Activated CD4-positive, alpha-beta T cell treated with anti-CD3 and anti-CD28 coated beads for 36 hours (primary cell): ENCODE data around the gene TRPM7. TPM values are rescaled to one million over a fixed set of nuclear protein-coding genes. Genes with fewer than 3 reads are reported as not detected.

Experiments used
- ATAC-seq: fragments of 200-7000 bp; cut with Tn5 transposase; one replicate; pipeline ENCODE4 v1.10.0; 2021; ENCODE audit warnings: mild to moderate bottlenecking, moderate library complexity
- CTCF ChIA-PET: fragments of 350-600 bp; sonication (Branson Sonifier 250); formaldehyde crosslinking; loops from one replicate; lab custom pipeline; 2021; ENCODE audit warnings: antibody characterized with exemption; lab: Charles Lee
- POLR2A ChIA-PET: fragments of 350-600 bp; sonication (Branson Sonifier 250); formaldehyde crosslinking; loops from one replicate; lab custom pipeline; 2021; ENCODE audit warnings: antibody characterized with exemption, inconsistent platforms; lab: Charles Lee
- DNase-seq: peaks from one replicate; pipeline ENCODE4 v3.0.0-alpha.2; 2020
- H3K27ac Mint-ChIP-seq: one replicate; pipeline ENCODE4 v1.8.0; 2021; ENCODE audit warnings: mixed read lengths
- H3K27me3 Mint-ChIP-seq: one replicate; pipeline ENCODE4 v1.8.0; 2021; ENCODE audit warnings: mixed read lengths
- H3K36me3 Mint-ChIP-seq: one replicate; pipeline ENCODE4 v1.8.0; 2021; ENCODE audit warnings: low read depth, mixed read lengths
- H3K4me1 Mint-ChIP-seq: one replicate; pipeline ENCODE4 v1.8.0; 2021; ENCODE audit warnings: mixed read lengths
- H3K4me3 Mint-ChIP-seq: one replicate; pipeline ENCODE4 v1.8.0; 2021; ENCODE audit warnings: mild to moderate bottlenecking, moderate library complexity, mixed read lengths
- H3K9me3 Mint-ChIP-seq: one replicate; pipeline ENCODE4 v1.8.0; 2021; ENCODE audit warnings: low read depth, mixed read lengths
- intact Hi-C, 2 experiments: fragments of 100-400 bp; cut with DNase I in 1 of 2; cut with micrococcal nuclease in 1 of 2; formaldehyde crosslinking; loops; one replicate each; pipeline versions ENCODE4 v1.14.2 to v1.15.1; 2022 to 2024; cut with DNase I, micrococcal nuclease
- total RNA-seq, 2 experiments: library from RNA; stranded (reverse); gene quantifications; one replicate each; pipeline ENCODE4 v1.2.3, GENCODE V29; 2021

Gene TRPM7, protein sequence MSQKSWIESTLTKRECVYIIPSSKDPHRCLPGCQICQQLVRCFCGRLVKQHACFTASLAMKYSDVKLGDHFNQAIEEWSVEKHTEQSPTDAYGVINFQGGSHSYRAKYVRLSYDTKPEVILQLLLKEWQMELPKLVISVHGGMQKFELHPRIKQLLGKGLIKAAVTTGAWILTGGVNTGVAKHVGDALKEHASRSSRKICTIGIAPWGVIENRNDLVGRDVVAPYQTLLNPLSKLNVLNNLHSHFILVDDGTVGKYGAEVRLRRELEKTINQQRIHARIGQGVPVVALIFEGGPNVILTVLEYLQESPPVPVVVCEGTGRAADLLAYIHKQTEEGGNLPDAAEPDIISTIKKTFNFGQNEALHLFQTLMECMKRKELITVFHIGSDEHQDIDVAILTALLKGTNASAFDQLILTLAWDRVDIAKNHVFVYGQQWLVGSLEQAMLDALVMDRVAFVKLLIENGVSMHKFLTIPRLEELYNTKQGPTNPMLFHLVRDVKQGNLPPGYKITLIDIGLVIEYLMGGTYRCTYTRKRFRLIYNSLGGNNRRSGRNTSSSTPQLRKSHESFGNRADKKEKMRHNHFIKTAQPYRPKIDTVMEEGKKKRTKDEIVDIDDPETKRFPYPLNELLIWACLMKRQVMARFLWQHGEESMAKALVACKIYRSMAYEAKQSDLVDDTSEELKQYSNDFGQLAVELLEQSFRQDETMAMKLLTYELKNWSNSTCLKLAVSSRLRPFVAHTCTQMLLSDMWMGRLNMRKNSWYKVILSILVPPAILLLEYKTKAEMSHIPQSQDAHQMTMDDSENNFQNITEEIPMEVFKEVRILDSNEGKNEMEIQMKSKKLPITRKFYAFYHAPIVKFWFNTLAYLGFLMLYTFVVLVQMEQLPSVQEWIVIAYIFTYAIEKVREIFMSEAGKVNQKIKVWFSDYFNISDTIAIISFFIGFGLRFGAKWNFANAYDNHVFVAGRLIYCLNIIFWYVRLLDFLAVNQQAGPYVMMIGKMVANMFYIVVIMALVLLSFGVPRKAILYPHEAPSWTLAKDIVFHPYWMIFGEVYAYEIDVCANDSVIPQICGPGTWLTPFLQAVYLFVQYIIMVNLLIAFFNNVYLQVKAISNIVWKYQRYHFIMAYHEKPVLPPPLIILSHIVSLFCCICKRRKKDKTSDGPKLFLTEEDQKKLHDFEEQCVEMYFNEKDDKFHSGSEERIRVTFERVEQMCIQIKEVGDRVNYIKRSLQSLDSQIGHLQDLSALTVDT (N-terminal part only)
- 10 to 100 TPM; 40.7 to 41.4 TPM for total RNA-seq

DNA sequence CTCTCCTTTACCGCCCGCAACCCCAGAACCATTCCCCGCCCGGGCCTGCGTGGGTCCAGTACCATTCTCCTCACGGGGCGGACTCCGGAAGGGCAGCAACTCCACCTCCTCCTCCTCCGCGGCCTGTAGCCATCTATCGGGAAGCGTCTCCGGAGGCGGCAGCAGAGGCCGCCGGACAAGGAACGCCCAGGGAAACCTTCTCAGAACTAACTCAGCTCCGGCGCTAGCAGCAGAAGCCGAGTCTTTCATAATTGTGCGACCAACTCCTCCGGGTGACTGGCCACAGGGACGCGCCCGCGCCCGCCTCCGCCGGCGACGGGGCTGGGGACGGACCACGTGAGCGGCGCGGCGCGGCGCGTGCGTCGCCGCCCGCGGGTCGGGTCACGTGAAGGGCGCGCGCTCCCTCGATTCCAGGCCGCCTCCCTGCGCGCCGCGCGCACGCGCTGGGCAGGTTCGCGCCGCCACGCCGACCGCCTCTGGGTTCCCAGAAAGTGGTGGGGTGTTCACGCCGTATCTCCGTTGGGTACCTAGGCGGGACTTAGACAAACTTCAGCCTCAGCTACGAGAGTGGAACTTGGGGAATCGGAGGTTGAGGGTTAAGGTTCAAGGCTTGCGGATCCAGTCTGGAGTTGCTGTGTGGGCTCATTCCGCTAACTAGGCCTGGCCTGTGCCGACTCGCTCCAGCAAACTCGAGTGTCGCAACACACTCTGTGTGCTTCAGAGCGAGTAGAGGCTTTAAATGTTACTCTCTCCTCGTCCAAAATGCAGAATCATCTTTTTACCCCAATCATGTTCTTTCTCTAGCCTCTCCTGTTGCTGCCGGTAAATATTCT is at the start of gene TRPM7:
Gene TRPM7 (minus strand): TSS at position 329 of the 833 bp plus-strand sequence. CDS start 264 bp downstream, at position 65.
- intact Hi-C loops = loop anchor here (1.0 to 10.0 kb wide), 16 partner anchors 11 to 1148 kb away; partner anchors contain the start of genes GABPB1 (in 2 of the 2), USP8 (in 2 of the 2), AP4E1 (in 1 of the 2) and DTWD1 (in 1 of the 2)
- Mint-ChIP-seq H3K27me3 (no peaks in the 10 kb centered on the region), H3K9me3 (no peaks in the 10 kb centered on the region), H3K36me3 (peaks cover 38% of the 10 kb centered on the region), H3K4me3 (peak within 1 kb of the TSS; percentile 99), H3K27ac (peak within 1 kb of the TSS; percentile 97), H3K4me1 (peaks cover 49% of the 10 kb centered on the region)
- peak; percentile 95 for DNase-seq
- peak; percentile 79 for ATAC-seq
- CTCF ChIA-PET = interaction anchor here (0.6 kb wide), 1 partner anchor 190 kb away, joined by 4 read pairs; no protein-coding TSS in a partner anchor
- POLR2A ChIA-PET = interaction anchor here (0.5 to 1.9 kb wide), 6 partner anchors 14 to 221 kb away, joined by 3 to 6 read pairs (median 4); no protein-coding TSS in a partner anchor

DNA sequence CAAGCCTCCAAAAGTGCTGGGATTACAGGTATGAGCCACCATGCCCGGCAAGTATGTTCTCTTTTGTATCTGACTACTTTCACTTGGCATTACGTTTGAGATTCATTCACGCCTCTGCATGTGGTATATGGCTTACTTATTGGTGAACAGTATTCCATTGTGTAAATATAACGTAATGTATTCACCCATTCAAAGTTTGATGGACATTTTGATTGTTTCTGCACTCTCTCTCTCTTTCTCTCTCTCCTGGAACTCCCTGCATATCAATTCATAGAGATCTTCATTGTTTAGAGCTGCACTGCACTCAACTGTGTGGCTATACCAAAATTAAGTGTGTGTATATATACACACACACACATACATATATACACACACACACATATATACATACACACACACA is 48.6 kb upstream of the TRPM7 start:
- H3K27ac Mint-ChIP-seq = no peak overlapping the region
- no peak overlapping the region for H3K4me3 Mint-ChIP-seq
- DNase-seq (no peak), ATAC-seq (no peak)
- H3K27me3 Mint-ChIP-seq = no peaks in the 10 kb centered on the region
- ChIA-PET CTCF (no interaction called here), POLR2A (no interaction called here)
- intact Hi-C loops = loop anchor here in 1 of 2 experiments (10.0 kb wide), 1 partner anchor 250 kb away; no protein-coding TSS in a partner anchor
- no peaks in the 10 kb centered on the region for H3K9me3 Mint-ChIP-seq
- H3K36me3 Mint-ChIP-seq = peaks cover 40% of the 10 kb centered on the region
- H3K4me1 Mint-ChIP-seq = no peaks in the 10 kb centered on the region

DNA sequence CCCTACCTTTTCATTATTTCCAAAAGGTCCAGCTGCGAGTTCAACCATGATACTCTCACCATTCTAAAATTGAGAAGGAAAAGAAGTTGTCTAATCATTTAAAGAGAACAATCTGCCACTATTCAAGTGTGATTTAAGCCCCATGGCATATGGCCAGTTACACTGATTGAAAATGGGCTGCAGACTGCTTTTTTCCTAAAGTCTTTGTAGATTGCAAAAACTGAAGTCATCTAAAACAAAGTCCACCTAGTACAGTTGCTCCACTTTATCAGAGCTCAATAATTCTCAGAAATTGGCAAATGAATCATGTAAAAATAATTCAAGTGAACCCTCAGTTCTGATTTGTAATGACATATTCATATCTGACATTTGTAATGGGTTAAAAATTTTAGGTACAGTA is 39.7 kb upstream of the TRPM7 start:
- peaks cover 18% of the 10 kb centered on the region for H3K36me3 Mint-ChIP-seq
- H3K9me3 Mint-ChIP-seq = no peaks in the 10 kb centered on the region
- H3K27me3 Mint-ChIP-seq = no peaks in the 10 kb centered on the region
- no peak overlapping the region for H3K27ac Mint-ChIP-seq
- no peak for DNase-seq
- intact Hi-C loops = no loop called here
- H3K4me3 Mint-ChIP-seq = no peak overlapping the region
- CTCF ChIA-PET = interaction anchor here (1.0 to 1.7 kb wide), 3 partner anchors 19 to 162 kb away, joined by 3 to 4 read pairs (median 4); no protein-coding TSS in a partner anchor
- ATAC-seq = no peak
- POLR2A ChIA-PET = no interaction called here
- H3K4me1 Mint-ChIP-seq = peaks cover 10% of the 10 kb centered on the region

DNA sequence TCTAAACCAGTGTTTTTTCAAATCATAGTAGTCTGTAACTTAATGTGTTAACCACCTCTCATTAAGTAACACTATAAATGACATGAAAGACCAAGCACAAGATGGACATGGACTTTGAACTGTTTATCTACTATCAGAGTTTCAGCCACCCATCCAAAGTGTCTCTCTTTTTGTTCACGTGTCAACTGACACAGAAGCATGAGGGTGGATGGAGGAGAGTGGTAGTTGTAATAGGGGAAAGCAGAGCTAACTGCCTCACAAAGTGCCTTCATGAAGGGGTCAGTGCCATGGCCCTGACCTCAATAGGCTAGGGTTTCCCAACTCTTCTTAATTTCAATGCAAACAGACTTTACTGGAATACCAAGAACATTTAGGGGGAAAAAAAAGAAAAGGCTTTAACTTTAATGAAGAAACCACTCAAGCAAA is 32.1 kb upstream of the TRPM7 start:
- Mint-ChIP-seq H3K4me3 (no peak overlapping the region), H3K27me3 (no peaks in the 10 kb centered on the region), H3K9me3 (no peaks in the 10 kb centered on the region), H3K36me3 (peaks cover 21% of the 10 kb centered on the region), H3K4me1 (no peaks in the 10 kb centered on the region), H3K27ac (no peak overlapping the region)
- DNase-seq (no peak), ATAC-seq (no peak)
- CTCF ChIA-PET = interaction anchor here (0.5 to 0.8 kb wide), 3 partner anchors 42 to 188 kb away, joined by 3 read pairs; no protein-coding TSS in a partner anchor
- POLR2A ChIA-PET = no interaction called here
- intact Hi-C loops = no loop called here

DNA sequence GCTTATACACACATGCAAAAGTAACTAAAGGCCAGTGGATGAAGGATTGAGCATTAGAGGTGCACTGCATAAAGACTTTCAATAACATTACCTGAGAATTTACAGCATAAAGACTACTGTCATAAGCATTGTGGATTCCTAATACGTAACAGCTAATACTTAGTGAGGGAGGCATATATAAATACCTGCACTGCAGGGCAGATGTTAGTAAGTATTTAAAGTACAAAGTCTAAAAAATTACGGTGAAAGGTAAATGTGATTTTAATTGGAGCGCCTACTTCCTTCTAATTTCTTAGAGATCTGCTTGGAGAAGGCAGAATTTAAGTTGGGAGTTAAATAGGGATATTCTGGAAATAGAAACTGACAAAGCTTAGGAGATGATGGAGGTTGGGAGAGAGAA is 25.4 kb upstream of the TRPM7 start:
- ChIA-PET CTCF (interaction anchor here (0.7 to 1.4 kb wide), 3 partner anchors 67 to 599 kb away, joined by 3 read pairs; no protein-coding TSS in a partner anchor), POLR2A (no interaction called here)
- Mint-ChIP-seq H3K27ac (no peak overlapping the region), H3K4me3 (no peak overlapping the region), H3K4me1 (no peaks in the 10 kb centered on the region), H3K9me3 (no peaks in the 10 kb centered on the region), H3K27me3 (no peaks in the 10 kb centered on the region), H3K36me3 (peaks cover 4% of the 10 kb centered on the region)
- DNase-seq = no peak
- intact Hi-C loops = no loop called here
- ATAC-seq = no peak

DNA sequence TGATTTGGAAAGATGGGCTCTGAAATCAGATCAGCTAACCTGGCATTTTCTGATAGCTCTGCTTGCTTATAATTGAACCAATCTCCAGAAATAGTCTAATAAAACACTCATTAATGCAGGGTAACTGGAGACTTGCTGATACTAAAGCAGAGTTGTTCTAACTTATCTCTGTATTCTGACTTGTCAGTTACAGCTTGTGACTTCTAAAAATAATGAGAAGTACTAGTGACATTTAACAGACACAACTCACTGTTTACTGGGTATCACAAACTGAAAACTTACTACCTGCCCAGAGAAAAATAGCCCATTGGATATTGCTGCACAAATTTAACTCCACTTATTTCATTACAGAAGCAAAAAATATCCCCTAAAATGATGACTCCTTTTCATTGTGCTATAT is 24.0 kb upstream of the TRPM7 start:
- H3K36me3 Mint-ChIP-seq = peaks cover 4% of the 10 kb centered on the region
- no peaks in the 10 kb centered on the region for H3K4me1 Mint-ChIP-seq
- DNase-seq (no peak), ATAC-seq (no peak)
- H3K27ac Mint-ChIP-seq = no peak overlapping the region
- H3K4me3 Mint-ChIP-seq = no peak overlapping the region
- H3K27me3 Mint-ChIP-seq = no peaks in the 10 kb centered on the region
- POLR2A ChIA-PET = no interaction called here
- no peaks in the 10 kb centered on the region for H3K9me3 Mint-ChIP-seq
- intact Hi-C loops = no loop called here
- CTCF ChIA-PET = no interaction called here

DNA sequence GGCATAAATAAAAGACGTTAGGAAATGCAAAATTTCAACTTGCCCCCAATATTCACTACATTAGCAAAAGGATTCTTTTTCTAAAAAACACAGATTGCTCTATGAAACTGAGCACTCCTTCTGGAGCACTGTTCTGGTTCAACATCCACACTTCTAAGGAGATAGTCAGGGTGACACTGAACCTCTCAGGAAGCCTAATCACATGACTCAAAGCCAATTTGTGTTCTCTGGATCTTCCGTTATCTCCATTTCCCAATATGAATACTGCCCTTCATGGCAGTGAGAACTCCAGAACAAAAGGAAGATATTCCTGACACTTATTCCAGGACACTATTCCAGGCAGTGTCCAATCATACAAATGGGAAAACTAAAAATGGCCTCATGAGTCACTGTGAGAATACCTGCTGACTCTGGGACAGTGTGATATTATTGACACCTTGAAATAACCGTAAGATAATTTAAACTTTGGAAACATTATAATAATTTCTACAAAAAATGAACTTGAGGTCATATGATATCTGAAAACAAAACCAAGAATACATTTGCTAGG is 21.4 kb upstream of the TRPM7 start:
- H3K4me1 Mint-ChIP-seq = no peaks in the 10 kb centered on the region
- no peak overlapping the region for H3K27ac Mint-ChIP-seq
- DNase-seq = no peak
- POLR2A ChIA-PET = no interaction called here
- intact Hi-C loops = no loop called here
- H3K9me3 Mint-ChIP-seq = no peaks in the 10 kb centered on the region
- H3K36me3 Mint-ChIP-seq = peaks cover 4% of the 10 kb centered on the region
- CTCF ChIA-PET = no interaction called here
- no peaks in the 10 kb centered on the region for H3K27me3 Mint-ChIP-seq
- ATAC-seq = no peak
- no peak overlapping the region for H3K4me3 Mint-ChIP-seq

DNA sequence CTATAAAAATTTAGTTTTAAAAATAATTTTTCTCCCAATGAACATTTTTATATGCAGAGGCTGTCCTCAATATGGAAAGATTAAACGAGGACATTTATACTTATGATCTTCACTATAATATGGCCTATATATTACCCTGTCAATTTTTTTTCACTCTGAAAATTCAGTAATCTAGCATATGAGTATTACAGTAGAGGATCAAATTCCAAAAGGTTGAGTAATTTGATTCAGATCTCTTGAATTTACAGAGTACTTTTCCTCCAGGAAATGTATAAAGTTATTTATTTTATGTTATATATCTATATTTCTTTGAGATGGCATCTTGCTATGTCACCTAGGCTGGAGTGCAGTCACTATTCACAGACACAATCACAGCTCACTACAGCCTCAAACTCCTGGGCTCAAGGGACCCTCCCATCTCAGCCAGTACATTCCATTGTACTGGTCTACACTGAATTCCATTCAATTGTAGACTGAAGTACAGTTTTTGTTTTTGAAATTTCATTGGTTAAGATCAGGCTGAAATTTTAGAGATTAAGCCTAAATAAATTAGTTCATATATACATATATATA is 16.3 kb upstream of the TRPM7 start:
- H3K27me3 Mint-ChIP-seq = no peaks in the 10 kb centered on the region
- POLR2A ChIA-PET = no interaction called here
- no peaks in the 10 kb centered on the region for H3K4me1 Mint-ChIP-seq
- DNase-seq (no peak), ATAC-seq (no peak)
- CTCF ChIA-PET = no interaction called here
- H3K36me3 Mint-ChIP-seq = peaks cover 7% of the 10 kb centered on the region
- H3K9me3 Mint-ChIP-seq = no peaks in the 10 kb centered on the region
- intact Hi-C loops = no loop called here
- no peak overlapping the region for H3K4me3 Mint-ChIP-seq
- no peak overlapping the region for H3K27ac Mint-ChIP-seq

DNA sequence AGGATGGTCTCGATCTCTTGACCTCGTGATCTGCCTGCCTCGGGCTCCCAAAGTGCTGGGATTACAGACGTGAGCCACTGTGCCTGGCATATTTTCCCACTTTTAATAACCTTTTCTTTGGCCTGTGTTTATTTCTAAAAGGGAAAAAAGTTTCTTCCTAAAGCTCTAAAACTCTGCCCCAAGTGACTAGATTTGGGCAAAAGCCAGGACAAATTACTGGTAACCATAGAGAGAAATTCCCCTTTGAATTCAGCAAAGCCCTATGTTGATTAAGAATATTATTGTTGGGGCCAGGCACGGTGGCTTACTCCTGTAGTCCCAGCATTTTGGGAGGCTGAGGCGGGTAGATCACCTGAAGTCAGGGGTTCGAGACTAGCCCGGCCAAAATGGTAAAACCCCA is 11.5 kb upstream of the TRPM7 start:
- DNase-seq (no peak), ATAC-seq (no peak)
- H3K4me3 Mint-ChIP-seq = no peak overlapping the region
- ChIA-PET POLR2A (no interaction called here), CTCF (interaction anchor here (0.6 kb wide), 1 partner anchor 179 kb away, joined by 3 read pairs; no protein-coding TSS in a partner anchor)
- intact Hi-C loops = no loop called here
- no peaks in the 10 kb centered on the region for H3K4me1 Mint-ChIP-seq
- H3K36me3 Mint-ChIP-seq = peaks cover 4% of the 10 kb centered on the region
- H3K9me3 Mint-ChIP-seq = no peaks in the 10 kb centered on the region
- H3K27ac Mint-ChIP-seq = no peak overlapping the region
- H3K27me3 Mint-ChIP-seq = no peaks in the 10 kb centered on the region
